Measurements from ENCODE around the gene SERGEF. TPM values are rescaled to one million over a fixed set of nuclear protein-coding genes. Genes with fewer than 3 reads are reported as not detected.

SERGEF gene
- total and polyA plus RNA-seq, 4 donors: 43.1 to 137 (median 72.8) TPM

DNA sequence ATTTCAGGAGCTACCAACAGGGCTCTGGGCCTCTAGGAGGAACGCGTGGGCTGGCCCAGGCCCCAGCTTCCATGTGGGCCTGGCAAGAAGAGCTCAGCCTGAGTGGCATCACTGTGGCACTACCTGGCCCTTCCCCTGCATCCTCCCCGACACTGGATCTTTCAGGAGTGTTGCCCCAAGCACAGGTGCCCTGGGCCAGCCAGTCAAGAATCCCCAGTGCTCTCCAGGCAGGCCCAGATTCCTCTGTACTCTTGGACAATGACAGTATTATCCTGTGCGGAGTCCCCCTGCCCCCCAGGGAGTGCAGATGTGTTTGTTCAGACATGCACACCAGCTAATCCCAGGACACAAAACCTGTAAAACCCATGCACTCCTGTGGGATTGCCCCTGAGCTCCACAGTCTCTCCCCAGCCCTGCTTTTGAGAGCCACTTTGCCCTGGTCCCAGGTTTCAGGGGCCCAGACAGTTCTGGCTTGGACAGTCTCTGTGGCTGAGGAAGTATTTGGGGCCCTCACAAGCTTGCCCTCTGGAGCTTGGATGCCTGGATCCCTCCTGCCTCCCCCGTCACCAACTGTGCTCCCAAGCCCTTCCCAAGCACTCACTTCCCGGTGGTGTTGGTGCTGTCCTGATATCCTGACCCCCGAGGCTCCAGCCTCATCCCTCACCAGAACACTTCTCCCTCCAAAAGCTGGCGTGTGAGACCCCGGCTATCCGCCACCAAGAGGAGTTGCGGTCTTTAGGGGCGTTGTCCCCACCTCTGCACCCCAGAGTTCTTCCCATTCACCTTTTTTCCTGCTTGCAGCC is 238.4 kb downstream of the SERGEF start:
- ATAC-seq (ENCODE audit: low FRiP score) (no peak), DNase-seq (peak in 1 of 2 donors; percentile 61)
- Histone ChIP-seq H3K27me3 (ENCODE audit: control insufficient read depth in 1 of 2, insufficient read depth in 2 of 2, low read length in 1 of 2) (no peaks in the 10 kb centered on the region), H3K9me3 (ENCODE audit: control insufficient read depth, low read length) (no peaks in the 10 kb centered on the region), H3K27ac (ENCODE audit: low read depth in 1 of 2, low read length in 2 of 2) (no peak overlapping the region), H3K4me3 (ENCODE audit: low read length in 2 of 2) (no peak overlapping the region), H3K4me1 (ENCODE audit: control insufficient read depth in 1 of 2, insufficient read depth in 2 of 2, low read length in 2 of 2) (no peaks in the 10 kb centered on the region), H3K36me3 (ENCODE audit: control insufficient read depth in 1 of 2, insufficient read depth in 2 of 2, low read length in 1 of 2) (no peaks in the 10 kb centered on the region)
- WGBS, 2 donors: 87 to 95% methylated on average over 12 of the region's 12 CpGs
- intact Hi-C loops (cut with DNase I): loop anchor here in 1 of 2 donors (10.0 kb wide), 1 partner anchor 70 kb away; no protein-coding TSS in a partner anchor

DNA sequence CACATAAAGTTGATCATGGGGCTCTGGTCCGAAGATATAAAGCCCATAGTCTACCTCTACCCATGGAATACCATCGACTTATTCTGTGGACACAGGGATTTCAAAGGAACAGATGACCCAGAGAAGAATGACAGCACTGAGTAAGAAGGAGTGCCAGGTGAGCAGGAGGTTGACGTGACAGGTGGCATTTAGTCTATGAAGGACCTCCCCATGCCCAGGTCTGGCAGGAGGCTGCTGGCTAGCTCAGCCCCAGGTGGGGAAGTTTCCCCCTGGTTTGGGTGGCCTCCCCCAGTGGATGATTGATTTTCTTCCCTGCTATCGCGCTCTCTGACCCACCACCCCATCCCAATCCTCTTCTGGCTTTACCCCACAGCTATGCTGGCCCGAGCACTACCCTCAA is 239.2 kb downstream of the SERGEF start:
- no peaks in the 10 kb centered on the region for H3K4me1 ChIP-seq (ENCODE audit: control insufficient read depth in 1 of 2, insufficient read depth in 2 of 2, low read length in 2 of 2)
- intact Hi-C loops (cut with DNase I): loop anchor here in 1 of 2 donors (10.0 kb wide), 1 partner anchor 71 kb away; no protein-coding TSS in a partner anchor
- H3K9me3 ChIP-seq (ENCODE audit: control insufficient read depth, low read length): no peaks in the 10 kb centered on the region
- no peak for DNase-seq
- WGBS, 2 donors: 89 to 96% methylated on average over 6 of the region's 6 CpGs
- H3K27ac ChIP-seq (ENCODE audit: low read depth in 1 of 2, low read length in 2 of 2): no peak overlapping the region
- H3K27me3 ChIP-seq (ENCODE audit: control insufficient read depth in 1 of 2, insufficient read depth in 2 of 2, low read length in 1 of 2): no peaks in the 10 kb centered on the region
- no peaks in the 10 kb centered on the region for H3K36me3 ChIP-seq (ENCODE audit: control insufficient read depth in 1 of 2, insufficient read depth in 2 of 2, low read length in 1 of 2)
- ATAC-seq (ENCODE audit: low FRiP score): no peak
- H3K4me3 ChIP-seq (ENCODE audit: low read length in 2 of 2): no peak overlapping the region

DNA sequence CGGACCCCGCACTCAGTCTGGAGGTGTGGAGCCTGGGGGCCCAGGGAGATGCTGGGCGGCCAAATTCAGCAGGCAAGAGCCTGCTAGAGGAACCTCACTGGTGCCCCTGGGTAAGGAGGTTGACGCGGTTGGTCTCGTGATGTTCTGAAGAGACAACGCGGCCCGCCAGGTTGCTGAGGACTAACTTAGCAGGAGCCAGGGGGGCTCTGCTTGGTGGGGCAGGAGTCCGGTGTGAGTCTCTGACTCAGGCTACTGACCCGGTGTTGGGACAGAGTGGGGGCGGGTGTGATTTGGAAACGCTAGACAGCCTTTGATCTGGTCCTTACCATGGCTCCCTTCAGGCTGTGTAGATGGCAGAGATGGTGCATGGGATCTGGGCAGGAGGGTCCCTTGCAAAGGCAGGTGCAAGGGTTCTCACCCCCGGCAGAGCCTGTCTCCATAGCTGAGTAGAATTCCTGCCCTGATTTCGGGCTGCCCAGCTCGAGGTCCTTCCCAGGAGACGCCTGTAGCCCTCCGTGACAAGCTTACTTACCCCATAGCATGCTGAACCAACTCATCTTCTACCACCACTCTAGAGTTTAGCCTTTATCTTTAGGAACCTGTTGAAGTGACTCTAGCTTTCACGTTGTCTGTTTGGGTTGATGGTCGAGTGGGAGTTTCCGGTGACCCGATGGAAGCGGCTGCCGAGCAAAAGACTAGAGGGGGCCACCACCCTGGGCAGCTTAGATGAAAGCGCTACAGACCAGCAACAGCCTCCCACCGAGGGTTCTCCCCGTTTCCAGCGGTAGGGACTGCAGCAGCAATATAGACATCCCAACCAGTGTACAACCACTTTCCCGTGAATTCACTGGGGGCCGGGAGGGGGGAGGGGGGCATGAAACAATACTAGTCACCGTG is 239.9 kb downstream of the SERGEF start:
- H3K9me3 ChIP-seq (ENCODE audit: control insufficient read depth, low read length): no peaks in the 10 kb centered on the region
- H3K27ac ChIP-seq (ENCODE audit: low read depth in 1 of 2, low read length in 2 of 2): no peak overlapping the region
- no peak overlapping the region for H3K4me3 ChIP-seq (ENCODE audit: low read length in 2 of 2)
- no peak for ATAC-seq (ENCODE audit: low FRiP score)
- no peaks in the 10 kb centered on the region for H3K27me3 ChIP-seq (ENCODE audit: control insufficient read depth in 1 of 2, insufficient read depth in 2 of 2, low read length in 1 of 2)
- 94% methylated on average over 31 of the region's 31 CpGs for WGBS, 2 donors
- intact Hi-C loops (cut with DNase I): loop anchor here in 1 of 2 donors (10.0 kb wide), 1 partner anchor 72 kb away; no protein-coding TSS in a partner anchor
- peak in 1 of 2 donors; percentile 63 for DNase-seq
- H3K4me1 ChIP-seq (ENCODE audit: control insufficient read depth in 1 of 2, insufficient read depth in 2 of 2, low read length in 2 of 2): no peaks in the 10 kb centered on the region
- no peaks in the 10 kb centered on the region for H3K36me3 ChIP-seq (ENCODE audit: control insufficient read depth in 1 of 2, insufficient read depth in 2 of 2, low read length in 1 of 2)

DNA sequence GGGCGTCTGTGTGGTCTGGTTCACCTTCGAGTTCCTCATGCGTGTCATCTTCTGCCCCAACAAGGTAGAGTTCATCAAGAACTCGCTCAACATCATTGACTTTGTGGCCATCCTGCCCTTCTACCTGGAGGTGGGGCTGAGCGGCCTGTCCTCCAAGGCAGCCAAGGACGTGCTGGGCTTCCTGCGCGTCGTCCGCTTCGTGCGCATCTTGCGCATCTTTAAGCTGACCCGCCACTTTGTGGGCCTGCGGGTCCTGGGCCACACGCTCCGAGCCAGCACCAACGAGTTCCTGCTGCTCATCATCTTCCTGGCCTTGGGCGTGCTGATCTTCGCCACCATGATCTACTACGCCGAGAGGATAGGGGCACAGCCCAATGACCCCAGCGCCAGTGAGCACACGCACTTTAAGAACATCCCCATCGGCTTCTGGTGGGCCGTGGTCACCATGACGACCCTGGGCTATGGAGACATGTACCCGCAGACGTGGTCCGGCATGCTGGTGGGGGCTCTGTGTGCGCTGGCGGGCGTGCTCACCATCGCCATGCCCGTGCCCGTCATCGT is 240.9 kb downstream of the SERGEF start:
- no peak overlapping the region for H3K27ac ChIP-seq (ENCODE audit: low read depth in 1 of 2, low read length in 2 of 2)
- DNase-seq (peak in 1 of 2 donors; percentile 68), ATAC-seq (ENCODE audit: low FRiP score) (no peak)
- H3K4me1 ChIP-seq (ENCODE audit: control insufficient read depth in 1 of 2, insufficient read depth in 2 of 2, low read length in 2 of 2): no peaks in the 10 kb centered on the region
- intact Hi-C loops (cut with DNase I): loop anchor here in 1 of 2 donors (10.0 kb wide), 1 partner anchor 73 kb away; no protein-coding TSS in a partner anchor
- no peak overlapping the region for H3K4me3 ChIP-seq (ENCODE audit: low read length in 2 of 2)
- WGBS, 2 donors: 97 to 98% methylated on average over 37 of the region's 37 CpGs
- no peaks in the 10 kb centered on the region for H3K9me3 ChIP-seq (ENCODE audit: control insufficient read depth, low read length)
- H3K36me3 ChIP-seq (ENCODE audit: control insufficient read depth in 1 of 2, insufficient read depth in 2 of 2, low read length in 1 of 2): no peaks in the 10 kb centered on the region
- H3K27me3 ChIP-seq (ENCODE audit: control insufficient read depth in 1 of 2, insufficient read depth in 2 of 2, low read length in 1 of 2): no peaks in the 10 kb centered on the region

DNA sequence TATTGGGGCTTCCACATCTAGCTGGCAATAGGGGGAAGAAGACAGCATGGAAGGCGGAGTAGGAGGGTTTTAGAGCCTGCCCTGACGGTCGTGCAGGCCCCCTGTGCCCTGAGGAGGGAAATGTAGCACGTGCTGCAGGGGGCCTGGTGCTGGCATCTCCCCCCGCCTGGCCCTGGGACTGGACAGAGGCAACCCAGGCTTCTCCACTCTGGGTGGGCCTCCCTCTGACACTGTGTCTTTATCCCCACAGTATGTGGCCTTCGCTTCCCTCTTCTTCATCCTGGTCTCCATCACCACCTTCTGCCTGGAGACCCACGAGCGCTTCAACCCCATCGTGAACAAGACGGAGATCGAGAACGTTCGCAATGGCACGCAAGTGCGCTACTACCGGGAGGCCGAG is 241.4 kb downstream of the SERGEF start:
- Histone ChIP-seq H3K27ac (ENCODE audit: low read depth in 1 of 2, low read length in 2 of 2) (no peak overlapping the region), H3K27me3 (ENCODE audit: control insufficient read depth in 1 of 2, insufficient read depth in 2 of 2, low read length in 1 of 2) (no peaks in the 10 kb centered on the region), H3K4me3 (ENCODE audit: low read length in 2 of 2) (no peak overlapping the region), H3K36me3 (ENCODE audit: control insufficient read depth in 1 of 2, insufficient read depth in 2 of 2, low read length in 1 of 2) (no peaks in the 10 kb centered on the region), H3K4me1 (ENCODE audit: control insufficient read depth in 1 of 2, insufficient read depth in 2 of 2, low read length in 2 of 2) (no peaks in the 10 kb centered on the region), H3K9me3 (ENCODE audit: control insufficient read depth, low read length) (no peaks in the 10 kb centered on the region)
- DNase-seq (peak in 1 of 2 donors; percentile 48), ATAC-seq (ENCODE audit: low FRiP score) (no peak)
- 93 to 95% methylated on average over 17 of the region's 17 CpGs for WGBS, 2 donors
- intact Hi-C loops (cut with DNase I): loop anchor here in 1 of 2 donors (10.0 kb wide), 1 partner anchor 73 kb away; no protein-coding TSS in a partner anchor

GRCh38 chr11:17770917-17771316 is 241.9 kb downstream of the SERGEF start:
- H3K9me3 ChIP-seq (ENCODE audit: control insufficient read depth, low read length): no peaks in the 10 kb centered on the region
- no peak for ATAC-seq (ENCODE audit: low FRiP score)
- no peaks in the 10 kb centered on the region for H3K36me3 ChIP-seq (ENCODE audit: control insufficient read depth in 1 of 2, insufficient read depth in 2 of 2, low read length in 1 of 2)
- H3K27ac ChIP-seq (ENCODE audit: low read depth in 1 of 2, low read length in 2 of 2): no peak overlapping the region
- H3K4me3 ChIP-seq (ENCODE audit: low read length in 2 of 2): no peak overlapping the region
- no peak for DNase-seq
- intact Hi-C loops (cut with DNase I): loop anchor here in 1 of 2 donors (10.0 kb wide), 1 partner anchor 74 kb away; no protein-coding TSS in a partner anchor
- H3K4me1 ChIP-seq (ENCODE audit: control insufficient read depth in 1 of 2, insufficient read depth in 2 of 2, low read length in 2 of 2): no peaks in the 10 kb centered on the region
- no peaks in the 10 kb centered on the region for H3K27me3 ChIP-seq (ENCODE audit: control insufficient read depth in 1 of 2, insufficient read depth in 2 of 2, low read length in 1 of 2)

GRCh38 chr11:17770048-17770652 is 242.7 kb downstream of the SERGEF start:
- Histone ChIP-seq H3K4me3 (ENCODE audit: low read length in 2 of 2) (no peak overlapping the region), H3K27ac (ENCODE audit: low read depth in 1 of 2, low read length in 2 of 2) (no peak overlapping the region), H3K4me1 (ENCODE audit: control insufficient read depth in 1 of 2, insufficient read depth in 2 of 2, low read length in 2 of 2) (no peaks in the 10 kb centered on the region), H3K27me3 (ENCODE audit: control insufficient read depth in 1 of 2, insufficient read depth in 2 of 2, low read length in 1 of 2) (no peaks in the 10 kb centered on the region), H3K9me3 (ENCODE audit: control insufficient read depth, low read length) (no peaks in the 10 kb centered on the region), H3K36me3 (ENCODE audit: control insufficient read depth in 1 of 2, insufficient read depth in 2 of 2, low read length in 1 of 2) (no peaks in the 10 kb centered on the region)
- intact Hi-C loops (cut with DNase I): loop anchor here in 1 of 2 donors (10.0 kb wide), 1 partner anchor 75 kb away; no protein-coding TSS in a partner anchor
- ATAC-seq (ENCODE audit: low FRiP score) (no peak), DNase-seq (peak in 1 of 2 donors; percentile 64)
- WGBS, 2 donors: 70 to 77% methylated on average over 9 of the region's 9 CpGs

- Histone ChIP-seq H3K27me3 (ENCODE audit: control insufficient read depth in 1 of 2, insufficient read depth in 2 of 2, low read length in 1 of 2) (no peaks in the 10 kb centered on the region), H3K4me3 (ENCODE audit: low read length in 2 of 2) (no peak overlapping the region), H3K4me1 (ENCODE audit: control insufficient read depth in 1 of 2, insufficient read depth in 2 of 2, low read length in 2 of 2) (no peaks in the 10 kb centered on the region), H3K9me3 (ENCODE audit: control insufficient read depth, low read length) (no peaks in the 10 kb centered on the region), H3K36me3 (ENCODE audit: control insufficient read depth in 1 of 2, insufficient read depth in 2 of 2, low read length in 1 of 2) (no peaks in the 10 kb centered on the region), H3K27ac (ENCODE audit: low read depth in 1 of 2, low read length in 2 of 2) (no peak overlapping the region)
- peak in 1 of 2 donors; percentile 19 for DNase-seq
- 97 to 100% methylated on average over 1 of the region's 1 CpG for WGBS, 2 donors
- intact Hi-C loops (cut with DNase I): loop anchor here in 1 of 2 donors (10.0 kb wide), 1 partner anchor 206 kb away; no protein-coding TSS in a partner anchor
- ATAC-seq (ENCODE audit: low FRiP score): no peak
Observed at GRCh38 chr11:17769218-17769617, 243.6 kb downstream of the SERGEF start.
